ENCODE results near the gene ZBTB25.

ZBTB25 gene

DNA sequence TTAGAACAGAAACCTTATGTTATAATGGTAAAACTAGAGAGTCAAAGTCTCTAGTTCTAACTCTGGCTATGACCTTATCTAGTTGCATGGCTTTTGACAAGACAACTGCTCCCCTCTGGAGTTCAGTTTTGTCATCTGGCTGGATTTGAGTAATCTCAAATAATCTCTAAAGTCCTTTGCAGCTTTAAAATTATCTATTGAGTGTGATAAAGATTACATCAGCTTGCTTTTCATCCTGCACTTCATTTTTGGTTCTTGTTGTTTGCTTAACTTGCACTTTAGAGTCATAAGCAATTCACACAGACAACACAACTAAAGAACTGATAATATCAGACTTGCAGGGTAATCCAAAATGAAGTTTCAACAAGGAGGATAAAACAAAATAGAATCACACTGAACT is 36.1 kb downstream of the ZBTB25 start:
- TF ChIP-seq, protein P1, sequence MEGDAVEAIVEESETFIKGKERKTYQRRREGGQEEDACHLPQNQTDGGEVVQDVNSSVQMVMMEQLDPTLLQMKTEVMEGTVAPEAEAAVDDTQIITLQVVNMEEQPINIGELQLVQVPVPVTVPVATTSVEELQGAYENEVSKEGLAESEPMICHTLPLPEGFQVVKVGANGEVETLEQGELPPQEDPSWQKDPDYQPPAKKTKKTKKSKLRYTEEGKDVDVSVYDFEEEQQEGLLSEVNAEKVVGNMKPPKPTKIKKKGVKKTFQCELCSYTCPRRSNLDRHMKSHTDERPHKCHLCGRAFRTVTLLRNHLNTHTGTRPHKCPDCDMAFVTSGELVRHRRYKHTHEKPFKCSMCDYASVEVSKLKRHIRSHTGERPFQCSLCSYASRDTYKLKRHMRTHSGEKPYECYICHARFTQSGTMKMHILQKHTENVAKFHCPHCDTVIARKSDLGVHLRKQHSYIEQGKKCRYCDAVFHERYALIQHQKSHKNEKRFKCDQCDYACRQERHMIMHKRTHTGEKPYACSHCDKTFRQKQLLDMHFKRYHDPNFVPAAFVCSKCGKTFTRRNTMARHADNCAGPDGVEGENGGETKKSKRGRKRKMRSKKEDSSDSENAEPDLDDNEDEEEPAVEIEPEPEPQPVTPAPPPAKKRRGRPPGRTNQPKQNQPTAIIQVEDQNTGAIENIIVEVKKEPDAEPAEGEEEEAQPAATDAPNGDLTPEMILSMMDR (IDR thresholded peaks at IDR 0.05) = no peak

- TF ChIP-seq, protein P1 (IDR thresholded peaks at IDR 0.05) = no peak
These were observed 36.5 kb downstream of the ZBTB25 start for GRCh38 chr14:64467101-64467500.

DNA sequence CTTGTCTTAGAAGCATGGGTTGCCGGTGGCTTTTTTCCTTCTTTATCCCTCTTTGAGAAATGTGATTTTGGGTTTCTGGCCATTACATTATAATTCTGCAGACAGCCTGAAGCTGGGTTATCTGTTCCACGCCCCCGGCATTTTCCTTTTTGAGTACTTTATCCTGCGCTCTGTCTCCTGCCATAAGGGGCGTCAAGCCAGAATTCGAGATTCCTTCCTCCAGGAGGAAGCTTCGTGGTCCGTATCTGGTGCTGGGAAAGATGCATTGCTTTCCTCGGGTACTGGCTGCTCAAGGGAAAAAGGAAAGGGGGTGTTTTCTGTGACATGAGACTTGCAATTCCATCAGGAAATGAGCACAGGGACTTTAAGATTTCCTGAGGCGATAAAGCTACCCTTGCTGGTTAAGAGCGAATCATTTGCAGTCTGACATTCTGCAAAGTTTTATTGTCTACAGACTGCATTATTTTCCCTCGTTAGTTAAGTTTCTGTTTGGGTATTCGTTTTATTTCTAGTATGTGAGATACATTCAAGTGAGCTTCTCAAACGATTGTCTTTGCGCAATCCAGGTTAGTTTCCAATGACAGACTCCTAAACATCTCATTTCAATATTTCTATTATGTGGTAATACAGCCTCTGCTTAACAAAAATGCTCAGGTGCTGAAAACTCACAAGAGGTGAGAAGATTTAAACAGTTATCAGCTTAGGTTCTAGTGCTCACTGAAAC is 37.6 kb downstream of the ZBTB25 start:
- TF ChIP-seq, protein P1 (IDR thresholded peaks at IDR 0.05) = no peak

DNA sequence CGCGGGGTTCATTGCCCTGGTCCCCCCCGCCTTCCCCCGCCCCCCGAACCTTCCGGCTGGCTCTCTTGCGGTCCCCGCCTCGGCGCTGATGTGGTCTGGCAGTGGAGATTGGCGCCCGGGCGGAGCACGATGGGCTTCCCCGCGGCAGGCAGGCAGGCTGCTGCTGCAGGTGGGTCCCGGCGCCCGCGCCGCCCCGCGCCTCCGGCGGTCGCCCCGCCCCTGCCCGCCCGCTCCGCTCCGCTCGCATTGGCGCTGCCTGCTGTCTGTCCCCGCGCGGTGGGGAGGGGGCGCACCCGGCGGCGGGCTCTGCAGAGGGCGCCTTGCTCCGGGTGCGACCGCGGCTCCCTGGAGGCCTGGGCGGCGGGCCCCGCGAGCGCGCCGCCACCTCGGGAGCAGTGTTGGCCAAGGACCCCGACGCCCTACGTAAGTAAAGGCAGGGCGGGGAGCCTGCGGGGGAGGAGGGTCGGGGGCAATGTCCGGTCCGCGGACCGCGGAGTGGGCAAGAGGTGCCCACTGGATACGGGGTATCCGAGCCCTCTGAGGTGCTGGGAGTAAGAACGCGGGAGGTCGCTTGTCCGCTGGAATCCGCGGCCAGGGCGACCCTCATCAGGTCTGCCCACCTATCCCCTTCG is 38.3 kb downstream of the ZBTB25 start, which contains the start of gene AKAP5:
Gene AKAP5 (plus strand): TSS at position 309 of the 632 bp plus-strand sequence. CDS start 2,896 bp downstream, outside the sequence.
- TF ChIP-seq, protein P1 (IDR thresholded peaks at IDR 0.05) = no peak

GRCh38 chr14:64464651-64465050 is 39.0 kb downstream of the ZBTB25 start:
- TF ChIP-seq, protein P1 (IDR thresholded peaks at IDR 0.05) = no peak

DNA sequence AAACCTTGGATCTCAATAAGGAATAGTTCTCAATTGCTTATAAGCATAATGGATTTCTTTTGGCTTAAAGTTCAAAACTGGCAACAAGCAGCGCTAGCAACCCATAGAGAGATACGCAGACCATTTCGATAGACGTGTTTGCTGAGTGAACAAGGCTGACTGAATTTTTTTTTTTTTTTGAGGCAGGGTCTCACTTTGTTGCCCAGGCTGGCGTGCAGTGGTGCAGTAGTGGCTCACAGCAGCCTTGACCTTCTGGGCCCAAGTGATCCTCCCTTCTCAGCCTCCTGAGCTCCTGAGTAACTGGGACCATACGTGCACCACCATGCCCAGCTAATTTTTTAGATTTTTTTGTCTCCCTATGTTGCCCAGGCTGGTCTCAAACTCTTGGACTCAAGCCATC is 39.8 kb downstream of the ZBTB25 start:
- TF ChIP-seq, protein P1 (IDR thresholded peaks at IDR 0.05) = no peak

GRCh38 chr14:64463195-64463594 is 40.4 kb downstream of the ZBTB25 start:
- TF ChIP-seq, protein P1 (IDR thresholded peaks at IDR 0.05) = no peak
